ENCODE measurements around the gene ERGIC1. TPM values are rescaled to one million over a fixed set of nuclear protein-coding genes. Genes with fewer than 3 reads are reported as not detected.

ERGIC1 gene
- total RNA-seq, 4 donors from 2014 or later = 54.4 to 108 (median 88.0) TPM

GRCh38 chr5:172956936-172957335, 122.9 kb downstream of the ERGIC1 start:
- peaks cover 10 to 22% of the 10 kb centered on the region in 2 donors for H3K4me1 ChIP-seq
- no peak overlapping the region for H3K27ac ChIP-seq
- ATAC-seq (no peak), DNase-seq (no peak)
- H3K36me3 ChIP-seq = peaks cover 0 to 5% of the 10 kb centered on the region in 2 donors
- intact Hi-C loops (cut with DNase I; ENCODE audit: low total_unique reads) (no loop called here), in situ Hi-C loops (cut with MboI; ENCODE audit: low sequenced_read_pairs in 4 of 4) (no loop called here)
- no peak overlapping the region for H3K4me3 ChIP-seq
- H3K27me3 ChIP-seq = no peaks in the 10 kb centered on the region
- no peaks in the 10 kb centered on the region for H3K9me3 ChIP-seq
- TF ChIP-seq POLR2A (IDR thresholded peaks at IDR 0.05) (no peak), CTCF (IDR thresholded peaks at IDR 0.05 in 4 of 5, conservative IDR thresholded peaks at IDR 0.05 in 1 of 5) (no peak)

GRCh38 chr5:172957458-172957857, 123.4 kb downstream of the ERGIC1 start:
- H3K4me3 ChIP-seq = no peak overlapping the region
- H3K4me1 ChIP-seq = peaks cover 10 to 22% of the 10 kb centered on the region in 2 donors
- intact Hi-C loops (cut with DNase I; ENCODE audit: low total_unique reads) = no loop called here
- H3K36me3 ChIP-seq = peaks cover 0 to 11% of the 10 kb centered on the region in 2 donors
- in situ Hi-C loops (cut with MboI; ENCODE audit: low sequenced_read_pairs in 4 of 4) = no loop called here
- H3K27ac ChIP-seq = no peak overlapping the region
- H3K27me3 ChIP-seq = no peaks in the 10 kb centered on the region
- DNase-seq (no peak), ATAC-seq (no peak)
- TF ChIP-seq POLR2A (IDR thresholded peaks at IDR 0.05) (no peak), CTCF (IDR thresholded peaks at IDR 0.05 in 4 of 5, conservative IDR thresholded peaks at IDR 0.05 in 1 of 5) (no peak)
- no peaks in the 10 kb centered on the region for H3K9me3 ChIP-seq

- H3K27ac ChIP-seq = peak overlapping the region; percentile 68 to 92 (median 86)
- in situ Hi-C loops (cut with MboI; ENCODE audit: low sequenced_read_pairs in 4 of 4) = no loop called here
- peaks cover 0 to 11% of the 10 kb centered on the region in 2 donors for H3K36me3 ChIP-seq
- peaks cover 10 to 22% of the 10 kb centered on the region in 2 donors for H3K4me1 ChIP-seq
- peak; percentile 77 to 78 for ATAC-seq
- no peaks in the 10 kb centered on the region for H3K27me3 ChIP-seq
- peak; percentile 37 to 41 for DNase-seq
- no peak for TF ChIP-seq CTCF (IDR thresholded peaks at IDR 0.05 in 4 of 5, conservative IDR thresholded peaks at IDR 0.05 in 1 of 5)
- TF ChIP-seq POLR2A (IDR thresholded peaks at IDR 0.05) = no peak
- no peaks in the 10 kb centered on the region for H3K9me3 ChIP-seq
- intact Hi-C loops (cut with DNase I; ENCODE audit: low total_unique reads) = loop anchor here (1.0 kb wide), 1 partner anchor 25 kb away; the partner anchor contains the start of gene ATP6V0E1
- peak overlapping the region; percentile 65 to 98 (median 96) for H3K4me3 ChIP-seq
Measured at GRCh38 chr5:172958331-172959046, 124.4 kb downstream of the ERGIC1 start.

GRCh38 chr5:172959824-172960799, 126.1 kb downstream of the ERGIC1 start:
- in situ Hi-C loops (cut with MboI; ENCODE audit: low sequenced_read_pairs in 4 of 4) = no loop called here
- intact Hi-C loops (cut with DNase I; ENCODE audit: low total_unique reads) = loop anchor here (1.0 kb wide), 1 partner anchor 23 kb away; the partner anchor contains the start of gene ATP6V0E1
- peak in 1 of 2 donors; percentile 7 for ATAC-seq

More at GRCh38 chr5:172959824-172960799, 126.1 kb downstream of the ERGIC1 start:
- Histone ChIP-seq H3K36me3 (peaks cover 0 to 11% of the 10 kb centered on the region in 2 donors), H3K9me3 (no peaks in the 10 kb centered on the region), H3K4me1 (peaks cover 10 to 22% of the 10 kb centered on the region in 2 donors), H3K27me3 (no peaks in the 10 kb centered on the region), H3K4me3 (peak overlapping the region; percentile 65 to 98 (median 96)), H3K27ac (peak overlapping the region; percentile 68 to 92 (median 86))
- TF ChIP-seq CTCF (IDR thresholded peaks at IDR 0.05 in 4 of 5, conservative IDR thresholded peaks at IDR 0.05 in 1 of 5) = no peak
- TF ChIP-seq POLR2A (IDR thresholded peaks at IDR 0.05) = no peak
- no peak for DNase-seq
